Urothelium cell line (cell line): Measurements from ENCODE around the gene ADM5.
"Not testable (repeated sequence)": the region's sequence is repeated elsewhere in the genome, so short reads cannot be mapped to it uniquely, and the experiment has no call there.

Source experiments
- DNase-seq: peaks from one replicate; pipeline ENCODE4 v3.0.0; 2011; ENCODE audit warnings: low spot score, mixed read lengths
- FAIRE-seq: peaks from 2 replicates; lab custom pipeline; 2011; peaks lifted over from hg19 to GRCh38; lab: Jason Lieb, UNC

Gene ADM5

GRCh38 chr19:49699364-49699763, 10.0 kb downstream of the ADM5 start:
- FAIRE-seq (no peak), DNase-seq (no peak)

DNA sequence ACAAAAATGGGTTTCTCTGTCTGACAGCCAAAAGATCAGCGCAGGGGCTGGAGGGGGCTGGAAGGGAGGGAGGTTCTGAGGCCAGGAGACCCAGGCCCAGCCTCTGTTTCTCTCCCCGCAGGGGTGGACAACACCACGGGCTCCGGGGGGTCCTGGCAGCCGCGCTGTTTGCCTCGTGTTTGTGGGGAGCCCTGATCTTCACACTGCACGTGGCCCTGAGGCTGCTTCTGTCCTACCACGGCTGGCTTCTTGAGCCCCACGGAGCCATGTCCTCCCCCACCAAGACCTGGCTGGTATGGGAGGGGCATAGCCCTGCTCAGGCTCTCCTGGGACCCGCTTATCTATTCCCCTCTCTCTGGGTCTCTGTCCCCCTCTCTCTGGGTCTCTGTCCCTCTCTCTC, 11.2 kb downstream of the ADM5 start:
- no peak for DNase-seq
- FAIRE-seq: no peak

GRCh38 chr19:49701271-49701786, 11.9 kb downstream of the ADM5 start:
- no peak for FAIRE-seq
- DNase-seq: no peak

DNA sequence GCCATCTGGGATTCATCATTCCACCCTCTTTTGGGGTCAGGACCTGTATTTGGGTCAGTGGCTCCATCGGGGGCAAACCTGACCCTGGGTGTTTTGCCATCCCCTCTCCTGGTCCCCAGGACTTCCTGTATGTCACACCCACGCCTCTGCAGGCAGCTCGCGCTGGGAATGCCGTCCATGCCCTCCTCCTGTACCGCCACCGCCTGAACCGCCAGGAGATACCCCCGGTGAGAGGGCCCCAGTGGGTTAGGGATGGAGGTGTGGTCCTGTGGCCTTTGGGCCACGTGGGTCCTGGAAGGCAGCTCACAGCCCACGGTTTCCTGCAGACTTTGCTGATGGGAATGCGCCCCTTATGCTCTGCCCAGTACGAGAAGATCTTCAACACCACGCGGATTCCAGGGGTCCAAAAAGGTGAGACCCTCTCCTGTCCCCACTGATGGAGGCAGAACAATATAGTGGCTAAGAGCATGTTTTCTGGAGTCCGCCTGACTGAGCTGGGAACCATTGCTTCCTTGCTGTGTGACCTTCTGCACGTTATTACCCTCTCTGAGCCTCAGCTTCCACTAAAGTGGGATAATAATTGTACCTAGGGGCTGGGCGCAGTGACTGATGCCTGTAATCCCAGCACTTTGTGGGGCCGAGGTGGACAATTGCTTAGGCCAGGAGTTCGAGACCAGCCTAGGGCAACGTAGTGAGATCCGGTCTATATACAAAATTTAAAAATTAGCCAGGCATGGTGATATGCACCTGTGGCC, 15.7 kb downstream of the ADM5 start:
- FAIRE-seq (no peak), DNase-seq (no peak)

DNA sequence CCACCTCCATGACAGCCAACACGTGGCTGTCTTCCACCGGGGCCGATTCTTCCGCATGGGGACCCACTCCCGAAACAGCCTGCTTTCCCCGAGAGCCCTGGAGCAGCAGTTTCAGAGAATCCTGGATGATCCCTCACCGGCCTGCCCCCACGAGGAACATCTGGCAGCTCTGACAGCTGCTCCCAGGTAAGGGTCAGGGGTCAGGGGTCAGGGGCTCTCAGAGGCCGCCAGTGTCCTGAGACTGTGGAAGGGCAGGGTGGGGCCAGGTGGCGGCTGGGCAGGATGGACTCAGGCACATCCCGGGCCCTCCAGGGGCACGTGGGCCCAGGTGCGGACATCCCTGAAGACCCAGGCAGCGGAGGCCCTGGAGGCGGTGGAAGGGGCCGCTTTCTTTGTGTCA, 16.5 kb downstream of the ADM5 start:
- no peak for FAIRE-seq
- DNase-seq: no peak

DNA sequence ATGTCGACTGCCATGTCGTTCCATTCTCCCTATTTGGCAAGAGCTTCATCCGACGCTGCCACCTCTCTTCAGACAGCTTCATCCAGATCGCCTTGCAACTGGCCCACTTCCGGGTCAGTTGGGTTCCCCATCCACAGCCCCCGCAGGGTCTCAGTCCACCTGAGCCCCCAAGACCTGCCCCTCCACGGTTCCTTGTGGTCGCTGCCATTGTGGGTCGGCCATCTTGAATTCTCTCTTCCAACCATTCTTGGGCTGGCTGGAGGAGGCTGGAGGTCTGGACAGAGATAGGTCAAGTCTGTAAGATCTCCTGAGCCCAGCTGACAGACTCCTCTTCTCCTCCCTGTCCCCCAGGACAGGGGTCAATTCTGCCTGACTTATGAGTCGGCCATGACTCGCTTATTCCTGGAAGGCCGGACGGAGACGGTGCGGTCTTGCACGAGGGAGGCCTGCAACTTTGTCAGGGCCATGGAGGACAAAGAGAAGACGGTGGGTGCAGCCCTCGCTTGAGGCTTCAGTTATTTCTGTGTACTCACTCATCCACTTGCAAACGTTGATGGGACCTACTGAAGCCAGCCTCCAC, 21.1 kb downstream of the ADM5 start:
- no peak for DNase-seq

GRCh38 chr19:49712397-49712859, 23.0 kb downstream of the ADM5 start:
- FAIRE-seq (peak; percentile 40), DNase-seq (peak; percentile 70)

More for the DNA sequence above, 21.1 kb downstream of the ADM5 start:
- FAIRE-seq: no peak

GRCh38 chr19:49713236-49713845, 23.9 kb downstream of the ADM5 start:
- FAIRE-seq: no peak
- DNase-seq: no peak

GRCh38 chr19:49716154-49716553, 26.8 kb downstream of the ADM5 start:
- DNase-seq (no peak), FAIRE-seq (no peak)

DNA sequence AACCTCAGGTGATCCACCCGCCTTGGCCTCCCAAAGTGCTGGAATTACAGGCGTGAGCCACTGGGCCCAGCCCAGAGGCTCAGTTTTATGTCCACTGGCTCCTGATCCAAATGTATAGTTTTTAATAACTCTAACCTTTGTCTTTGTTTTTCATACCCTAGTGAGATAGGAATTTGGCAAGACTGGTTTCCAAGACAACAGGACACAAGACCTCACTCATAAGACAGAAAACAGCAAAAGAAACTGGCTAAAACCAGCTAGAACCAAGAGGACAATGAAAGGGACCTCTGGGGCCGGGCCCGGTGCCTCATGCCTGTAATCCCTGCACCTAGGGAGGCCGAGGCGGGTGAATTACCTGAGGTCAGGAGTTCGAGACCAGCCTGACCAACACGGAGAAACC, 29.1 kb downstream of the ADM5 start:
- no peak for FAIRE-seq
- no peak for DNase-seq

- no peak for FAIRE-seq
Observed at GRCh38 chr19:49718991-49719390, 29.6 kb downstream of the ADM5 start.

GRCh38 chr19:49719420-49719819, 30.0 kb downstream of the ADM5 start:
- DNase-seq, FAIRE-seq: not testable (repeated sequence)

More at GRCh38 chr19:49718991-49719390, 29.6 kb downstream of the ADM5 start:
- no peak for DNase-seq

DNA sequence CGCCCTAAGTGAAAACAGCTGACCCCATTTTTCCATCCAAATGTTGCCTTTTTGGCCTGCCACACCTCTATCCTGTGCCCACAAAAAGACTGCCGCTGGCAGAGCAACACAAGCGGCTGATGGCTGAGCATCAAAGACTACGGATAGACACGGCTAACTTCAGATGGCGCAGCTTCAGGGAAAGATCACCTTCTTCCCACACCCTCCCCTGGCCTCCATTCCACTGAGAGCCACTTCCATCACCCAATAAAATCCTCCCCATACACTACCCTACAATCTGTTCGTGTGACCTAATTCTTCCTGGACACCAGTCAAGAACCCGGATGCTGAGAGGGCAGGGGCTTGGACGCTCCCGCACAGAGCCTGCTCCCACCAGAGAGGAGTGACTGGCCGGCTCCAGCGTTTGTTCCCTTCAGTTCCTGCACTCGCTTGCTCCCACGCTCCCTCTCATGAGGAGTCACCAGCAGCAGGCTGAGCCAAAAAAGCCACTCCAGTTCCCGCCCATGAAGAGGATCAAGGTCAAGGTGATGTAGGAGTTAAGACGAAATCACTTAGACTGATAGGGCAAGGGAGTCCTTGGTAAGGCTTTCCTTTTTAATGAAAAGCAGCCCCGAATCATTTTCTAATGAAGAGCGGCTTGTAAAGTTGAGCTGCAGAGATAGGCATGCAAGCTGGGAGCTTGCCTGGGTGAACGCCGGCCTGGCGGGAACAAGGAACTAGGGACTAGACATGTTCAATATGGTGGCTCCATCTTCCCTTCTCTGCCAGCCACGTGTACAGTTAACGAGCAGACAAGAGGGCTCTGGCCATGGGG, 38.0 kb downstream of the ADM5 start:
- FAIRE-seq (no peak), DNase-seq (no peak)

DNA sequence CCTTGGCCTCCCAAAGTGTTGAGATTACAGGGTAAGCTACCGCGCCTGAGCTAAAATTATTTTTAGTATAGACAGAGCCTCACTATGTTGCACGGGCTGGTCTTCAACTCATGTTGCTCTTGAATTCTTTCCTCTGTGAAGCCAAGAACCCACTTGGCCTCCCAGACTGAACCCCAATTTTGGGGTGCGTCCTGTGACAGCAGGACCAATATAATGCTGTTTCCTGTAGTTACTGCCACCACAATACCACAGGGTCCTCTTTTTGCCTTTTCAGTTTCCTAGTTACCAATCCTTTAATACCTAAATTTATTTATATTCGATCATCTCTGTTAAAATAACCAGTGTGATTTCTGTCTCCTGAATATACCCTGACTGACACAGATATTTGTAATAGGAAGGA, 40.8 kb downstream of the ADM5 start:
- DNase-seq: no peak
- no peak for FAIRE-seq

- DNase-seq (no peak), FAIRE-seq (no peak)
Observed at GRCh38 chr19:49738268-49738667, 48.9 kb downstream of the ADM5 start.

GRCh38 chr19:49739098-49739497, 49.7 kb downstream of the ADM5 start:
- DNase-seq: no peak
- FAIRE-seq: no peak

DNA sequence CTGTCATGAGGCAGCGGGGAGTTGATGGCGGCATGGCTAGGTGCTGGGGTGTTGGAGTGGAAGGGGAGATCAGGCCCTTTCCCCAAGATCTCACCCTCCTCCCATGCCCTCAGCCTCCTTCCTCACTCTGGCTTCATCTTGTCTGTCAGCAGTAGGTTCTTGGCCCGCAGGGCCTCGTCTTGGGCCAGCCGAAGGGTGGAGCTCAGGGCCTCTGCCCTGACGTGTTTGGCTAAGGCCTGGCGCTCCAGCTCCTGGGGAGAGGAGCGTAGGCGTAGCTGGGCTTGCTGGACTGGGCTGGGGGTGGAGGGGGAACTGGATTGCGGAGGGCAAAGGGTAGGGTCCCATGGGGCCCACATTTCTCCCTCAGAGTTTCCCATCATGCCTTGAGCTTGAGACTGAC, 50.5 kb downstream of the ADM5 start:
- FAIRE-seq: no peak
- DNase-seq: no peak
